ENCODE measurements around the gene HSF4. TPM values are rescaled to one million over a fixed set of nuclear protein-coding genes. Genes with fewer than 3 reads are reported as not detected.

Gene HSF4
- total RNA-seq, 4 donors from 2014 or later = 9.0 to 111 (median 29.7) TPM

GRCh38 chr16:67166110-67166547, 1.6 kb downstream of the HSF4 start:
- Histone ChIP-seq H3K4me3 (no peak overlapping the region), H3K36me3 (no peaks in the 10 kb centered on the region), H3K4me1 (peaks cover 53 to 61% of the 10 kb centered on the region in 2 donors), H3K27me3 (no peaks in the 10 kb centered on the region), H3K9me3 (no peaks in the 10 kb centered on the region), H3K27ac (peak overlapping the region; percentile 93 to 100 (median 95))
- no peak for ATAC-seq
- intact Hi-C loops (cut with DNase I; ENCODE audit: low total_unique reads) (no loop called here), in situ Hi-C loops (cut with MboI; ENCODE audit: low sequenced_read_pairs in 4 of 4) (no loop called here)
- DNase-seq = no peak
- TF ChIP-seq CTCF (IDR thresholded peaks at IDR 0.05 in 4 of 5, conservative IDR thresholded peaks at IDR 0.05 in 1 of 5) (no peak), POLR2A (IDR thresholded peaks at IDR 0.05) (no peak)

DNA sequence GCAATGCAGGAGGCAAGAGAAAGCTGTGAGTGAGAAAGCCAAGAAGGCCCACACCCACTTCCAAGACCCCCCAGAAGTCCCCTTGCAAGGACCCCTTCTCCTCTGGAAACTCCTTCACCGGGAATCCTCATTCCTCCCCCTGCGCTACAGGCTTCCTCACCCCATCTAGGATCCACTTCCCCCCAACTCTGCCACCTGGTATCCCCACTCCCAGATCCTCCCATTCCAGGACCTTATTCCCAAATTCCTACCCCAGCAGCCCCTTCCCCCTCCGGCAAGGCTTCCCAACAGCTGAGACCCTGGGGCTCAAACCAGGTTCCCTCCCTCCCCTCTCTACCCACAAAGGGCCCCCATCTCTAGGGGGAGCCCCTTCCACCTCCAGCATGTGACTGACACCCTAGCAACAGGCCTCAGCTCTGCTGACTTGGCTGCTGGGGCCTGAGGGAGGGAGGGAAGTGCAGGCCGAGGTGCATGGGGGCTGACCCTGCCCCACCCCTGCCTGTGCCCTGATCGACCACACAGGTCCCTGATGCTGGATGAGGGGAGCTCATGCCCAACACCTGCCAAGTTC, 2.1 kb downstream of the HSF4 start:
- ATAC-seq (no peak), DNase-seq (no peak)
- in situ Hi-C loops (cut with MboI; ENCODE audit: low sequenced_read_pairs in 4 of 4) = no loop called here
- Histone ChIP-seq H3K36me3 (no peaks in the 10 kb centered on the region), H3K27ac (peak overlapping the region; percentile 93 to 100 (median 95)), H3K4me3 (no peak overlapping the region), H3K9me3 (no peaks in the 10 kb centered on the region), H3K27me3 (no peaks in the 10 kb centered on the region), H3K4me1 (peaks cover 54 to 61% of the 10 kb centered on the region in 2 donors)
- TF ChIP-seq POLR2A (IDR thresholded peaks at IDR 0.05) = no peak
- intact Hi-C loops (cut with DNase I; ENCODE audit: low total_unique reads) = no loop called here

DNA sequence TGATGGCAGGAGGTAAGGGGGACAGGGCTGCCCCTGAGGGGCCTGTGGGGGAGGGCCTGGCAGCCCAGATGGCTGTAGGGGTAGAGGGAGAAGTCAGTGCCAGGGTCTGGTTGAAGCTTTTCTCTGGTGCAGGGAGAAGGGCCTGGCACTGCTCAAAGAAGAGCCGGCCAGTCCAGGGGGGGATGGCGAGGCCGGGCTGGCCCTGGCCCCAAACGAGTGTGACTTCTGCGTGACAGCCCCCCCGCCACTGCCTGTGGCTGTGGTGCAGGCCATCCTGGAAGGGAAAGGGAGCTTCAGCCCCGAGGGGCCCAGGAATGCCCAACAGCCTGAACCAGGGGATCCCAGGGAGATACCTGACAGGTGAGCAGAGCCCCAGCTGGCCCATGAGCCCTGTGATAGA, 3.0 kb downstream of the HSF4 start:
- Histone ChIP-seq H3K4me1 (peaks cover 59 to 61% of the 10 kb centered on the region in 2 donors), H3K27ac (peak overlapping the region; percentile 43 to 100 (median 95)), H3K4me3 (no peak overlapping the region), H3K36me3 (no peaks in the 10 kb centered on the region), H3K9me3 (no peaks in the 10 kb centered on the region), H3K27me3 (no peaks in the 10 kb centered on the region)
- ATAC-seq (no peak), DNase-seq (no peak)
- TF ChIP-seq POLR2A (IDR thresholded peaks at IDR 0.05) (no peak), CTCF (IDR thresholded peaks at IDR 0.05 in 4 of 5, conservative IDR thresholded peaks at IDR 0.05 in 1 of 5) (no peak)
- in situ Hi-C loops (cut with MboI; ENCODE audit: low sequenced_read_pairs in 4 of 4) (no loop called here), intact Hi-C loops (cut with DNase I; ENCODE audit: low total_unique reads) (no loop called here)

DNA sequence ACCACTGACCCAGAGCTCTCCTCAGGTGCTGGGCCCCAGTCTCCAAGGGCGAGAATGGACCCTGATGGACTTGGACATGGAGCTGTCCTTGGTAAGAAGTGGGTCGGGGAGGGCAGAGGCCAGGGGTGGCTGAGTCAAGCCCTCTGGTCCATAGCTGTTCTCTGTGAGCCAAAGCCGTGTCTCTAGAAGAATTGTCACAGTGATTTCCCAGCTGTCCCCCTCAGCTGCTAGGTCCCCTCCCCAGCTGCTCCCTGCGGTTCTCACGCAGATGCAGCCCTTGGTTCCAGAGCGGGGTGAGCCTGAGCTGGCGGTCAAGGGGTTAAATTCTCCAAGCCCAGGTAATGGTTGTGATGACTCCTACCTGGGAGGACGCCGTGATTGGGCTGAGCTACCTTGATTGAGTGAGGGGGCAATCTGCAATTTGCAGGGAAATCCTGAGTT, 4.5 kb downstream of the HSF4 start:
- H3K4me3 ChIP-seq = peak overlapping the region in 2 of 4 donors; percentile 54 to 78
- ATAC-seq = no peak
- H3K36me3 ChIP-seq = no peaks in the 10 kb centered on the region
- DNase-seq = no peak
- TF ChIP-seq POLR2A (IDR thresholded peaks at IDR 0.05) = no peak
- TF ChIP-seq CTCF (IDR thresholded peaks at IDR 0.05 in 4 of 5, conservative IDR thresholded peaks at IDR 0.05 in 1 of 5) = no peak
- peaks cover 53 to 55% of the 10 kb centered on the region in 2 donors for H3K4me1 ChIP-seq
- no peaks in the 10 kb centered on the region for H3K27me3 ChIP-seq
- intact Hi-C loops (cut with DNase I; ENCODE audit: low total_unique reads) = no loop called here
- in situ Hi-C loops (cut with MboI; ENCODE audit: low sequenced_read_pairs in 4 of 4) = no loop called here
- peak overlapping the region; percentile 94 to 100 (median 96) for H3K27ac ChIP-seq
- H3K9me3 ChIP-seq = no peaks in the 10 kb centered on the region

DNA sequence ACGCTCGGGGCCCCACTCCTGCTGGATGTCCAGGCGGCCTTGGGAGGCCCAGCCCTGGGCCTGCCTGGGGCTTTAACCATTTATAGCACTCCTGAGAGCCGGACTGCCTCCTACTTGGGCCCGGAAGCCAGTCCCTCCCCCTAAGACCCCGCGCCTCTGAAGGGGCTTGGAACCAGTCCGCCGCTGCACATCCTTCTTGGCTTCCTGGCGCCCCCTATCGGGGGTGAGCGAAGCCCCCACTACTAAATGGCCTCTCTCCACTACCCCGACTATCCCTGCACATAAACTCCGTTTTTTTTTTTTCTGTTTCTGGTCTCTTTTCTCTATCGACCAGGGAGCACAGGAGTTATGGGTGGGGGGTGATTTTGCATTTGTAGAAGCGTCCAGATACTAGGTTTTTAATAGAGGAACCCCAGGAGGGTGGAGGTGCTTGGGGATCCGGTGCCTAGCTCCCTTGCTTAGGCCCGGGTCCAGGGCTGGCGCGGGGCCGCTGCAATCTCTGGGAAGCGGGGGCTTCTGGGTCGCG, 5.2 kb downstream of the HSF4 start:
- in situ Hi-C loops (cut with MboI; ENCODE audit: low sequenced_read_pairs in 4 of 4) (no loop called here), intact Hi-C loops (cut with DNase I; ENCODE audit: low total_unique reads) (loop anchor here (5.0 kb wide), 1 partner anchor 73 kb away; no protein-coding TSS in a partner anchor)

More for the DNA sequence above, 5.2 kb downstream of the HSF4 start:
- DNase-seq (peak in 1 of 2 donors; percentile 63), ATAC-seq (peak in 1 of 2 donors; percentile 12)
- Histone ChIP-seq H3K27me3 (no peaks in the 10 kb centered on the region), H3K36me3 (no peaks in the 10 kb centered on the region), H3K27ac (peak overlapping the region; percentile 94 to 100 (median 96)), H3K4me1 (peaks cover 52 to 55% of the 10 kb centered on the region in 2 donors), H3K4me3 (peak overlapping the region; percentile 54 to 78 (median 66)), H3K9me3 (no peaks in the 10 kb centered on the region)
- TF ChIP-seq CTCF (IDR thresholded peaks at IDR 0.05 in 4 of 5, conservative IDR thresholded peaks at IDR 0.05 in 1 of 5) (peak; percentile 26 to 77 (median 66)), POLR2A (IDR thresholded peaks at IDR 0.05) (no peak)

Data from gastrocnemius medialis (tissue), 4 donors.